Smooth muscle cell of the brain vasculature (primary cell): ENCODE results near the gene PPY.
"Not testable (repeated sequence)": the region's sequence is repeated elsewhere in the genome, so short reads cannot be mapped to it uniquely, and the experiment has no call there.

Source experiments
- DNase-seq: peaks from one replicate; pipeline ENCODE4 v3.0.0-alpha.2; 2012; ENCODE audit warnings: low read depth, low spot score

Gene PPY

DNA sequence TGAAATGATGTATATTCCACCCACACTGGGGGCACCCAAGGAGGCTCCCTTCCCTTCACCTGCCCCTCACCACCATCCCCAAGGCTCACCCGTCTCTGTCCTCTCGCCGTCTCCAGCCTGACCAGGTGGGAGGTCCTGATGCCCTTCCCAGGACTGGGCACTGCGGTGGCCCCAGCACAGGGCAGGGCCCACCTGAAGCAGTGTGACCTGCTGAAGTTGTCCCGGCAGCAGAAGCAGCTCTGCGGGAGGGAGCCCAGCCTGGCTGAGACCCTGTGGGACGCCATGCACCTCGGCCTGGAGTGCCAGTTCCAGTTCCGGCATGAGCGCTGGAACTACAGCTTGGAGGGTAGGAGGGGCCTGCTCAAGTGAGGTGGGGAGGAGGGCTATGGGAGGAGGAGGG lies 9.9 kb downstream of the PPY start:
- no peak for DNase-seq

DNA sequence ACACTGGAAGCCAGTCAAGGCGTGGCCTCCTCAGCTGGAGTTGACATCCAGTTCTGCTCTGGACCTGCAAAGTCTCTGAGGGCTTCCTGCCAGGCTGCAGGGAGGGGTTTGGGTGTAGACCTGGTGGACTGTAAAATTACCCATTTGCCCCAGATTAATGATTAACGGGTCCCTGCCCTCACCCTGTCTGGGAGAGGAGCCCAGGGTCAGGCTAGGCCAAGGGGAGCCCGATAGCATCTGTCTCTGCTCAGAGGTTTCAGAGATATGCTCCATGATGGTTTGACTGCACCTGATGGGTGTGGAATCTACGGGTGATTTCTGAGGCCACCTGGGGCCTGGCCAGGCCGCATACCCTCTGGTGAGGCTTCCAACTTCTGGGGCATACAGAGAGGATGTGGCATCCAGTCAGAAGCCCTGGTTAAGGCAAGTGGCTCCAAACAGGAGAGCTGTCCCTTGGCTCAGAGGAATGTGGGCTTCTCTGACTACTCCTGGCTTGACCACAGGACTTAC lies 11.2 kb downstream of the PPY start:
- no peak for DNase-seq

DNA sequence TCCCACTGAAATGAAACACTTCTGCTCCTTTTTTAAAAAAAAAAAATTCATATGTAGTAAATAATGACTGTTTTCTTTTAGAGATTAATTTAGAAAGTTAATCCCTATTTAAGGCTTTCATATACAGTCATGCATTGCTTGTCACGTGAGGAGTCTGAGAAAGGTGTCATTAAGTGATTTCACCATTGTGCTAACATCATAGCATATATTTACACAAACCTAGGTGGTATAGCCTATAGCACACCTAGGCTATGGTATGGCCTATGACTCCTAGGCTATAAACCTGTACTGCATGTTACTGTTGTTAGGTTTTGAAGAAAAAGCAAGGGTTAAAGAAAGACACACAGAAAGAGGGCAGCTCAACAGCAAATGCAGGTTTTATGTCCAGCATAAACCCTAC lies 13.7 kb downstream of the PPY start:
- no peak for DNase-seq

DNA sequence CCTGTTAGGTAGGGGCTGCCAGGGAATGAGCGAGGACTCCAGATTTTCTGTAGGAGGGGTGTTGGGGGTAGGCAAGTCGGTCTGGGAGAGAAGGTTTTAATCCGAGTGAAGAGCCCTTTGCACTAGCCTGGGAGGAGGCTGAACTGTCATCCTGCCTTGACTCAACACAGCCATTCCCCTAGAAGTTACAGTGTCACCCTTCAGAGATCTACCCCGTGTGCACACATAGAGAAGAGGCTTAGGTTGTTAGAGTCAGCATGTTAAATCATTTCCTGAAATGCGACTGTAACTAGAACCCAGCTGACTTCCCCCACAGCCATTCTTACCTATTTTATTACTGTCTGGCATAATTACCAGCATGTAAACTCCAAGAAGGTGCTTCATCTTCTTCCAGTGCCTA lies 14.3 kb downstream of the PPY start:
- DNase-seq, result not testable (repeated sequence)

DNA sequence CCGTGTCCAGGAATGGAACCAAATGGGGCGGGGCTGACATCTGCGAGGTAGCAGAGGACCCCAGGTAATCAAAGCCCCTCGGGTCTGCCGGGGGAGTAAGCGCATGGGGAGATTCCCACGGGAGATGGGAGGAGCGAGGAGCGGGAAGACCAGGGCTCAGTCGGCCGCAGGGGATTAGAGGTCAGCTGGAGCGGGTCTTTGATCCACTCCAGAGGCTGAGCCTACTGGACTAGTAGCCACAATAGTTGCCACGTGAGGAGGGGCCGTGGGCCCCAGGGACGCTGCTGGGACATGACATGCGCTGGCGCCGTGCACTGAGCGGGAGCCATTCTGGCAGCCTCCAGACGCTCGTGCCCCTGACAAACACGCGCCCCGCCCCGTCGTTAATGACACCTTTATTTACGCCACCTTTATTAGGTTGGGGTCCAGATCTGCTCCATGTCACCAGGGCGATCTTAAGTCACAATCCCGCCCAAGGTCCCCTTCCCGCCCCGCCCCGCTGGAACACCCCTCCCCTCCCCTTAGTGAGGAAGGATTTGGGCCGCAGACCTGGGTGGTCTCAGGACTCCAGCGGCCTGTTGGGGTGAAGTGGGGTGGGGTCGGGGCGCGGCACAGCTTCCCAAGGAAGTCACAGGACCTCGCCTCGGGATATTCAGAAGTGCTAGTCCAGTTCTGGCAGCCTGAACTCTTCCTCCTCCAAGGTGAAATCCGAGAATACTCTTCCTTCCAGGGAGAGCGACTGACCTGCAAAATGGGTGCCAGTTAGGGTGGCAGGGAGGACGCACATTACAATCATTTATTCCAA lies 15.0 kb downstream of the PPY start:
- no peak for DNase-seq

DNA sequence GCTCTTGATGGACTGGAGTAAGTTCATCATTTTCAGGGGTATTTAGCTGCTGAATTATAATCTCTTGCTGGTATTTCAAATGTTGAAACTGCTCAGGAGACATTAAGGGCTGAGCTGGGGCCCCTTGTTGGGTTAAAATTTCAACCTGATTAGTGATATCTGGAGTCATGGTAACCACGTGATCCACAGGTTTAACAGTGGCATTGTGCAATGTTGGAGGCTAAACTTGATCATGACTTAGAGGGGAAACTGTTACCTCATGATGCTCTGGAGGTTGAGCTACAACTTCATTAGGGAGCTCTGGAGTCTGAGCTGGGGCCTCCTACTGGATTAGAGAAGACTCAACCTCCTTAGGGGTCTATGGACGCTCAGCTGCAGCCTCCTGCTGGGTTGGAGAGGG lies 17.7 kb downstream of the PPY start:
- DNase-seq, result no peak

- DNase-seq, result no peak
Observed at GRCh38 chr17:43920500-43921095, 21.7 kb downstream of the PPY start.

DNA sequence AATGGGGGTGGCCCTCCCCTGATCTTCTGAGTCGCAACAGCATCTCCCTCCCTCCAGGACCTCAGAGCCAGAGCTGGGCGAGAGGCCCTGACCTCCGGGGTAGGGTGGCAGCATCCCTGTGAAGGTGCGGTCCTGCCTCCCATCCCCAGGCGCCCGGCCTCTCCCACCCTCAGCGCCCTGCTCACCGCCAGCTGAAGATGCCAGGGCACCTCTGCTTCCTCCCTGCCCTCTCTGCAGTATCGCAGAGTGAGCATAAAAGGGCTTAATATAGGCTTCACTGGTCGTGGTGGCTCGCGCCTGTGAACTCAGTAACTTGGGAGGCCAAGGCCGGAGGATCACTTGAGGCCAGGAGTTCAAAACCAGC lies 24.3 kb downstream of the PPY start:
- DNase-seq, result no peak

- DNase-seq, result no peak
Observed at GRCh38 chr17:43917348-43918025, 24.8 kb downstream of the PPY start.

DNA sequence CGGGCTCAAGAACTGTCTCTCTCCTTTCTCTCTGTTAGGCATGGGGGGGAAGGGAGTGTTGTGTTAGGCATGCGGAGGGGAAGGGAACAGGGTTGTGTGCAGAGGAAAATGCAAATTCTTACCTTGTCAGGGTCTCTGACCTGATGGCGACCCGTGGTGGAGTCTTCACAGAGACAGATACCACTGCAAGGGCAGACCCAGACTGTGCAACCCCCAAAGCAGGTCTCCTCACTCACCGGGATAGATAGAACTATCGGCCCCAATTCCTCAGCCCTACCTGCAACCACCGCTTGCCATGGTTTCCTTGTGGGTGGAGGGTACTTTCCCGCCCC lies 25.3 kb downstream of the PPY start:
- no peak for DNase-seq

GRCh38 chr17:43916385-43916784 lies 25.9 kb downstream of the PPY start:
- no peak for DNase-seq

- DNase-seq, result no peak
Observed at GRCh38 chr17:43915559-43915958, 26.7 kb downstream of the PPY start.

- no peak for DNase-seq
Observed at GRCh38 chr17:43914451-43914850, 27.8 kb downstream of the PPY start.

DNA sequence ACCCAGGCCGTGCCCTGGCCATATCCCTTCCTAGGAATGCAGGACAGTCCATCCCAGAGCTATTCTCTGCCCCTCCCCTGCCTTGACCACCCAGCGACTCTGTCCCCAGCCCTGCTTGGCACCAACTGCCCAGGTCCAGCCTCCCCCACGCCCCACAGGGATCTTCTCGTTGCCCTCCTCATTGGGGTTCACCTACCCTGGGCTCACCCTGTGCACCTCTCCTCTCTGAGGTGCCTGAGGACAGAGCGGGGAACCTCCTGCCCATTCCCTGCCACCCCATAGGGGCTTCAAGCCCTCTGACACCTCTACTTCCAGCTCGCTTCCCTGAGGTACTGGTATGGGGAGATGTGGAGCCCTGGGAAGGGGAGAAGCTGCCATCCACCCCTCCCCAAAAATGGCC lies 28.7 kb downstream of the PPY start:
- no peak for DNase-seq

GRCh38 chr17:43912635-43913304 lies 29.5 kb downstream of the PPY start:
- DNase-seq, result no peak

GRCh38 chr17:43911904-43912303 lies 30.4 kb downstream of the PPY start:
- DNase-seq, result no peak

DNA sequence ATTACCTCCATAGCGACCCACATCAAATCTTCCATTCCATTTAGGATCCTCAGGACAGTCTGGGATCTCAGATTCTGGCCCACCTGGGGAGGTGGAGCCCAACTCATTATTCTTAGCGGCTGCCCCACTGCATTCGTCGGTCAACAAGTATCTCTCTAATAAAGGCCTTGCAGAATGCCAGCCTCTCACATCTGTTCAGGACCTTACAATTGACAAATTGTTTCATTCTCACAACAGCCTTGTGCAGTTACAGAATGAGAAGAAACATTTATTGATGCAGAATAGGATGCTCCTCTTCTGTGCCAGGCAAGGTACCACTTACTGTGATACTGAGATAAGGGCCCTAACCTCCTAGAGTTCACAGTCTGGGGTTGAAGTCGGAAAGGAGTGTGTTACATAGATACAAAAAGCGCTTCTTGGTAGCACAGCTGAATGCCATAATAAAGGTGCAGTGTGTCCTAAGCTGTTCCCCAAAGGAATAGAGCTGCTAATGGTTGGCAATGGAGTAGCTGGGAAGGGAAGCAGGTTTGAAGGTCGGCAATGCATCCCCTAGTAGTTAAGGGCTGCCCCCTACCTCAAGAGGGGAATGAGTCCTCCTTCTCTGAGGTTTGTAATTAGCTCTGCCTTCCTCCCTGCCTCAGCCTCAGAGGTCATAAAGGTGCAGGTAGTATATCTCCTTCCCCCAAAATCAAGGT lies 32.6 kb downstream of the PPY start:
- DNase-seq, result no peak

DNA sequence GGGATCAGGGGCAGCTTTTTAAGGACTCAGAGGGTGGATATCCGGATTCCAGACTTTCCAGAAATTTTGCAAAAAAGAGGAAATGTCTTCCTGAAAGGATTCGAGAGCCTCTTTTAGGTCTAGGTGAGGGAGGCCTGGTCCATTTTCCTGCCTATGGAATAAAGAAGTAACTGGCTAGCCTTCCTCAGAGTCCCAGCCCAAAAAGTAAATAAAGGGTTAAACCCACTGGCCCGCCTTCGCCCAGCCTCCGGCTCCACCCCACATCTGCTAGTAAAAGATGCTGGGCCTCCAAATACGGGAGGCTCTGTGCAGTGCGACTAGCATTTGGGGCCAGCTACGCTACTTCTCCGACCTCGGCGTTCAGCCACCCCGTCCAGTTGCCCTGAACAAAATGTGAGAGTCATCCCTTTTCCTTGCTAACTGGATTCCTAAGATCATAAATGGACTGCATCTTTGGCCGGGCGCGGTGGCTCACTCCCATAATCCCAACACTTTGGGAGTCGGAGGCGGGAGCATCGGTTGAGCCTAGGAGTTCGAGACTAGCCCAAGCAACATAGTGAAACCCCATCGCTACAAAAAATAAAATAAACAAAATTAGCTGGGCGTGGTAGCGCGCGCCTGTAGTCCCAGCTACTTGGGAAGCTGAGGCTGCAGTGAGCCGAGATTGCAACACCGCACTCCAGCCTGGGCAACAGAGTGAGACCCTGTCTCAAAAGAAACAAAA lies 34.1 kb downstream of the PPY start:
- DNase-seq, result peak; percentile 20

DNA sequence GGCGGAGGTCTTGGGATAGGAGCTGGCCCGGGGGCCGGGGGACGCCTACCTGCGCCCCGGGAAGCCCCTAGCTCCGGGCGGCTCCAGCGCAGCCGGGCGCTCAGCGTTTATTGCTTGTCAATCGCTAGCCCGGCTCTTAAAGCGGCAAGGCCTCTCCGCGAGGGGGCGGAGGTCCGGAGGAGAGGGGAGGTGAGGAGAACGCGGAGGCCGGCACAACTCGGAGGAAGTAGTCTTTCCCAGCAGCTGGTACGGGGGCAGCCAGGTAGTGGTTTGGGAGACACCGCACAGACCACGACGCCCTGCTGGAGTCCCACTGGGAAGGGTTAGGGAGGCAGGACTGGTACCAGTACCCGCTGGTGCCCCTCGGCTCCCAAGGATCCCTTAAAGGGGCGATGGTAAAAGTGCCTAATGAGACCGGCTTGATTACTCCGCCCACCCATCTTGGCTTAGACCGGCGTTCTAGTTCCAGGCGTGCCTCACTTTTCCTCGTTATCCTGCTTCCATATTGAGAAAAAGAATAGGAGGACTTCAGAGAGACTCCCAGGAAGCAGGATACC lies 34.8 kb downstream of the PPY start, which contains the start of gene MPP2:
MPP2 (minus strand) TSS at position 112 of the 557 bp plus-strand sequence. CDS start 3,076 bp downstream, outside the sequence.
- peak; percentile 33 for DNase-seq

DNA sequence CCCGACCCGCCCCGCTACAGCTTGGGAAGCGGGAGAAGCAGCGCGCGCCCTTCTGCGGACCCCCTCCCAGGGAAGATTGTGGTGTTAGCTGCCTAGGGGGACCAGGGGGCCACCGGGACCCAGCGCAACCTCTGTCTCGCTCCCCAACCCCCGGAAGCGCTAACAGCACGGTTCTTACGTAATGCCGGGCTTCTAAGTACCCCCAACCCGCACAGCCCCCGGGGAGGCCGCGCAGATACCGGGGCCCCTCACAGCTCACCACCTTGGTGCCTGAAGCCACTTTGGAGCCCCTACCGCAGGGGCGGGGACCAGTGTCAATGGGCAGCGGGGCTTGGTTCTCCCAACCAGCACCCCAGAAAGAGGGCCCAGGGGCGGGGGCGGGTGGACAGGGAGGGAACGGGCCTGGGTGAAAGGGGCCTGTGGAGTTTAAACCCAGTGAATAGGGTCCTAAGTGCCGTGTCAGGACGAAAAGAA lies 35.3 kb downstream of the PPY start:
- no peak for DNase-seq
